GM19395 (cell line): ENCODE measurements around the gene CT55.
"Not testable (repeated sequence)": the region's sequence is repeated elsewhere in the genome, so short reads cannot be mapped to it uniquely, and the experiment has no call there.

Experiments used
- ATAC-seq: cut with Tn5 transposase; IDR thresholded peaks from one replicate; pipeline ENCODE4 v1.9.1; 2021; ENCODE audit warnings: mild to moderate bottlenecking, moderate library complexity; ENCODE audit not compliant: unreplicated experiment

Gene CT55

GRCh38 chrX:135170877-135171519, at the start of gene CT55:
TSS of gene CT55 (minus strand) at chrX:135171398. CDS start at chrX:135171171, 227 bp downstream.
- ATAC-seq, result no peak

GRCh38 chrX:135213200-135213844, 42.1 kb upstream of the CT55 start:
- ATAC-seq, result peak; percentile 68

- not testable (repeated sequence) for ATAC-seq
Observed at GRCh38 chrX:135206427-135206826, 35.2 kb upstream of the CT55 start.

- ATAC-seq, result no peak
Observed at GRCh38 chrX:135200297-135200696, 29.1 kb upstream of the CT55 start.

GRCh38 chrX:135194684-135195083, 23.5 kb upstream of the CT55 start:
- no peak for ATAC-seq

- no peak for ATAC-seq
Observed at GRCh38 chrX:135193740-135194139, 22.5 kb upstream of the CT55 start.

GRCh38 chrX:135191838-135192237, 20.6 kb upstream of the CT55 start:
- no peak for ATAC-seq

GRCh38 chrX:135185795-135186443, 14.7 kb upstream of the CT55 start:
- peak; percentile 85 for ATAC-seq

GRCh38 chrX:135178636-135179035, 7.4 kb upstream of the CT55 start:
- ATAC-seq, result no peak

GRCh38 chrX:135170468-135170867, 730 bp downstream of the CT55 start:
- no peak for ATAC-seq

- not testable (repeated sequence) for ATAC-seq
Observed at GRCh38 chrX:135169534-135169933, 1.7 kb downstream of the CT55 start.

GRCh38 chrX:135168486-135168885, 2.7 kb downstream of the CT55 start:
- no peak for ATAC-seq

GRCh38 chrX:135154688-135155087, 16.5 kb downstream of the CT55 start:
- ATAC-seq, result not testable (repeated sequence)

- not testable (repeated sequence) for ATAC-seq
Observed at GRCh38 chrX:135126145-135126544, 45.1 kb downstream of the CT55 start.

- not testable (repeated sequence) for ATAC-seq
Observed at GRCh38 chrX:135120056-135120576, 51.1 kb downstream of the CT55 start, which contains the start of gene ETDB. TSS of gene ETDB (minus strand) at chrX:135120526. CDS start at chrX:135119261, 1,265 bp downstream.

- ATAC-seq, result not testable (repeated sequence)
Observed at GRCh38 chrX:135116064-135116463, 55.1 kb downstream of the CT55 start.

- ATAC-seq, result peak; percentile 98
Observed at GRCh38 chrX:135114392-135114791, 56.8 kb downstream of the CT55 start.

GRCh38 chrX:135112743-135113142, 58.5 kb downstream of the CT55 start:
- no peak for ATAC-seq

- peak; percentile 50 for ATAC-seq
Observed at GRCh38 chrX:135112096-135112729, 59.0 kb downstream of the CT55 start.

- ATAC-seq, result no peak
Observed at GRCh38 chrX:135109554-135109953, 61.6 kb downstream of the CT55 start.
